Measurements from ENCODE around the gene DNAJB6.
A peak's percentile ranks its signal among the peaks of the same experiment; 100 is the strongest.

Gene DNAJB6

DNA sequence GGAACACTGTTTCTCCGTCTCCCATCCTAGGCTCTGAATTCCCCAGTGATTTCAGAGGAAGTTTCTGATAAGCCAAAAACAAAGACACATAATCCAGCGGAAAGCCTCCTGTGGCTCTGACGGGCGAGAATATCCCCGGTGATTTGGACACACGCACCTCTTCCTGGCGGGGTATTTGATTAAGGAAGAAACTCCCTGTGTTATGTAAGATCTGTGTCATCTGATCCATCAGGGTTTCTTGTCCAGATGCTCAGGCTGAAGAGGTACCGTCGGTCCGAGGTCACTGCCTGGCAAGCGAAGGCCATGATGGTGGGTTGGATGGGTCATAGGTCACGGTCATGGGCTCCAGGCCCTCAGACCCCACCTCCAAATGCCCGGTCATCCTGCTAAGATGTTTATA lies 39.6 kb upstream of the DNAJB6 start:
- no peak overlapping the region for H4K8ac ChIP-seq (ENCODE audit: low read depth, low read length)
- no peak overlapping the region for H2BK120ac ChIP-seq (ENCODE audit: low read depth, low read length)
- H3K23ac ChIP-seq (ENCODE audit: low read depth, low read length, poor library complexity), result no peak overlapping the region
- peaks cover 0 to 9% of the 10 kb centered on the region in 2 donors for H3K9me3 ChIP-seq (replicated peaks in 1 of 2; ENCODE audit: control insufficient read depth in 2 of 2, insufficient read depth in 1 of 2, low read depth in 1 of 2, low read length in 2 of 2)
- H2BK5ac ChIP-seq (ENCODE audit: low read length), result no peak overlapping the region
- no peaks in the 10 kb centered on the region for H3K79me1 ChIP-seq (ENCODE audit: low read depth, low read length)
- H3K4ac ChIP-seq (ENCODE audit: low read length), result no peak overlapping the region
- H3K36me3 ChIP-seq (replicated peaks in 1 of 2; ENCODE audit: control insufficient read depth in 2 of 2, insufficient read depth in 2 of 2, low read length in 2 of 2), result peaks cover 0 to 4% of the 10 kb centered on the region in 2 donors
- no peak for DNase-seq (ENCODE audit: low spot score)
- no peak overlapping the region for H2AK5ac ChIP-seq (ENCODE audit: low read depth, low read length)
- H3K27me3 ChIP-seq (ENCODE audit: control insufficient read depth in 3 of 3, insufficient read depth in 3 of 3, low read depth in 1 of 3, low read length in 3 of 3), result peaks cover 0 to 6% (median 0%) of the 10 kb centered on the region in 3 experiments
- no CpG with 5 or more reads among the region's 13 CpGs for WGBS, 2 donors (ENCODE audit: extremely low coverage in 2 of 2, insufficient read length in 2 of 2, insufficient replicate concordance in 1 of 2)
- H3K4me2 ChIP-seq (ENCODE audit: insufficient read depth, low read length, poor library complexity, severe bottlenecking), result no peak overlapping the region
- no peak overlapping the region for H2BK15ac ChIP-seq (ENCODE audit: low read length)
- H3K4me3 ChIP-seq (ENCODE audit: low read length in 2 of 2), result no peak overlapping the region
- H3K14ac ChIP-seq (ENCODE audit: low read length), result no peak overlapping the region
- H3K18ac ChIP-seq (ENCODE audit: low read length), result no peak overlapping the region
- H2AFZ ChIP-seq (ENCODE audit: low read length), result no peak overlapping the region
- H3K4me1 ChIP-seq (ENCODE audit: control insufficient read depth in 2 of 2, insufficient read depth in 1 of 2, low read depth in 1 of 2, low read length in 2 of 2), result peaks cover 0 to 5% of the 10 kb centered on the region in 2 donors
- H3K27ac ChIP-seq (replicated peaks; ENCODE audit: low read length), result no peak overlapping the region
- no peak overlapping the region for H2BK12ac ChIP-seq (ENCODE audit: low read length)
- H3K9ac ChIP-seq (ENCODE audit: low read depth, low read length, poor library complexity), result no peak overlapping the region
- no peak overlapping the region for H4K91ac ChIP-seq (ENCODE audit: low read depth, low read length, poor library complexity)

DNA sequence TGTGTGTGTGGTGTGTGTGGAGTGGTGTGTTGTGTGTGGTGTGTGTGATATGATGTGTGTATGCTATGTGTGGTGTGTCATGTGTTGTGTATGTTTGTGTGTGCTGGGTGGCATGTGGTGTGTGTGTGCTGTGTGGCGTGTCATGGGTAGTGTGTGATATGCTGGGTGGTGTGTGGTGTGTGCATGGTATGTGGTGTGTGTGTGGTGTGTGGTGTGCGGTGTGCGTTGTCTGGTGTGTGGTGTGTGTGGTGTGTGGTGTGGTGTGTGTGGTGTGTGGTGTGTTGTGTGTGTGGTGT lies 37.5 kb upstream of the DNAJB6 start:
- H3K4me1 ChIP-seq (ENCODE audit: control insufficient read depth in 2 of 2, insufficient read depth in 1 of 2, low read depth in 1 of 2, low read length in 2 of 2), result peaks cover 0 to 5% of the 10 kb centered on the region in 2 donors
- peak overlapping the region; percentile 8 for H3K4ac ChIP-seq (ENCODE audit: low read length)
- H3K23ac ChIP-seq (ENCODE audit: low read depth, low read length, poor library complexity), result peak overlapping the region; percentile 94
- peaks cover 0 to 4% of the 10 kb centered on the region in 2 donors for H3K36me3 ChIP-seq (replicated peaks in 1 of 2; ENCODE audit: control insufficient read depth in 2 of 2, insufficient read depth in 2 of 2, low read length in 2 of 2)
- H2BK12ac ChIP-seq (ENCODE audit: low read length), result peak overlapping the region; percentile 92
- peak overlapping the region; percentile 88 for H3K9ac ChIP-seq (ENCODE audit: low read depth, low read length, poor library complexity)
- no peaks in the 10 kb centered on the region for H3K79me1 ChIP-seq (ENCODE audit: low read depth, low read length)
- peaks cover 0 to 9% of the 10 kb centered on the region in 2 donors for H3K9me3 ChIP-seq (replicated peaks in 1 of 2; ENCODE audit: control insufficient read depth in 2 of 2, insufficient read depth in 1 of 2, low read depth in 1 of 2, low read length in 2 of 2)
- peak overlapping the region; percentile 27 for H2BK15ac ChIP-seq (ENCODE audit: low read length)
- H3K18ac ChIP-seq (ENCODE audit: low read length), result peak overlapping the region; percentile 35
- H4K8ac ChIP-seq (ENCODE audit: low read depth, low read length), result peak overlapping the region; percentile 98
- H4K91ac ChIP-seq (ENCODE audit: low read depth, low read length, poor library complexity), result peak overlapping the region; percentile 86
- no CpG with 5 or more reads among the region's 3 CpGs for WGBS, 2 donors (ENCODE audit: extremely low coverage in 2 of 2, insufficient read length in 2 of 2, insufficient replicate concordance in 1 of 2)
- H3K27me3 ChIP-seq (ENCODE audit: control insufficient read depth in 3 of 3, insufficient read depth in 3 of 3, low read depth in 1 of 3, low read length in 3 of 3), result peaks cover 0 to 6% (median 0%) of the 10 kb centered on the region in 3 experiments
- H2AK5ac ChIP-seq (ENCODE audit: low read depth, low read length), result no peak overlapping the region
- H2BK120ac ChIP-seq (ENCODE audit: low read depth, low read length), result no peak overlapping the region
- H2AFZ ChIP-seq (ENCODE audit: low read length), result no peak overlapping the region
- H2BK5ac ChIP-seq (ENCODE audit: low read length), result peak overlapping the region; percentile 71
- no peak overlapping the region for H3K27ac ChIP-seq (replicated peaks; ENCODE audit: low read length)
- H3K14ac ChIP-seq (ENCODE audit: low read length), result peak overlapping the region; percentile 28
- no peak for DNase-seq (ENCODE audit: low spot score)
- H3K4me2 ChIP-seq (ENCODE audit: insufficient read depth, low read length, poor library complexity, severe bottlenecking), result no peak overlapping the region
- H3K4me3 ChIP-seq (ENCODE audit: low read length in 2 of 2), result peak overlapping the region in 1 of 2 donors; percentile 72

DNA sequence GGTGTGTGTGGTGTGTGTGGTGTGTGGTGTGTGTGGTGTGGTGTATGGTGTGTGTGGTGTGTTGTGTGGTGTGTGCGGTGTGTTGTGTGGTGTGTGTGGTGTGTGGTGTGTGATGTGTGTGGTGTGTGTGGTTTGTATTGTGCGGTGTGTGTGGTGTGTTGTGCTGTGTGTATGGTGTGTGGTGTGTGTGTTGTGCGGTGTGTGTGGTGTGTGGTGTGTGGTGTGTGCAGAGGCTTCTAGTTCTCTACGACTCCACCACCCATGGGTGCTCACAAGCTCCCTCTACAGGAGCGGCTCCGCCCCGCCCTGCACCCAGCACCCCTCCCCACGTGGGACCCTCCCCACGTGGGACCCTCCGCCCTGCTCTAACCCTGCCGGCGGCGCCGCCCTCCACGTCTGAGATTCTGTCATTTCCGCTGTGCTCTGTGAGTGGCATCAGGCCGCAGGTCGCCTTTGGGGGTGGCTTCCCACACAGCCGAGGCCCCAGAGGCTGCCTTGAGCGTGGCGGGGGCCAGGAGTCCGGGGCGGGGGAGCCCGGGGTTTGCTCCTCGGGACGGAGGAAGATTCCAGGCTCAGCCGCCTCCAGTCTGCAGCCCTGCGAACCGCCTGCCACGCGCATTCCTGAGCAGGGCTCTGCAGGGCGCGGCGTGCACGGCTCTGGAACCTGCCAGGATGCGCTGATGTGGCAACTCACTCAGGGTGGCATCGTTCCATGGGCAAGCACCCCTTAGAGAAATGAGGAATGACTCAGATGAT lies 37.0 kb upstream of the DNAJB6 start:
- WGBS, 2 donors (ENCODE audit: extremely low coverage in 2 of 2, insufficient read length in 2 of 2, insufficient replicate concordance in 1 of 2), result 100% methylated on average over 3 of the region's 37 CpGs; no CpG with 5 or more reads in 1 of the 2 donors
- Histone ChIP-seq H3K4me3 (ENCODE audit: low read length in 2 of 2) (peak overlapping the region in 1 of 2 donors; percentile 72), H4K8ac (ENCODE audit: low read depth, low read length) (peak overlapping the region; percentile 98), H3K36me3 (replicated peaks in 1 of 2; ENCODE audit: control insufficient read depth in 2 of 2, insufficient read depth in 2 of 2, low read length in 2 of 2) (peaks cover 0 to 4% of the 10 kb centered on the region in 2 donors), H2BK12ac (ENCODE audit: low read length) (peak overlapping the region; percentile 90), H2AFZ (ENCODE audit: low read length) (peak overlapping the region; percentile 48), H3K79me1 (ENCODE audit: low read depth, low read length) (no peaks in the 10 kb centered on the region), H3K18ac (ENCODE audit: low read length) (peak overlapping the region; percentile 11), H3K9me3 (replicated peaks in 1 of 2; ENCODE audit: control insufficient read depth in 2 of 2, insufficient read depth in 1 of 2, low read depth in 1 of 2, low read length in 2 of 2) (peaks cover 0 to 9% of the 10 kb centered on the region in 2 donors), H3K9ac (ENCODE audit: low read depth, low read length, poor library complexity) (peak overlapping the region; percentile 88), H2BK5ac (ENCODE audit: low read length) (peak overlapping the region; percentile 66), H3K4me2 (ENCODE audit: insufficient read depth, low read length, poor library complexity, severe bottlenecking) (no peak overlapping the region), H3K4me1 (ENCODE audit: control insufficient read depth in 2 of 2, insufficient read depth in 1 of 2, low read depth in 1 of 2, low read length in 2 of 2) (peaks cover 0 to 5% of the 10 kb centered on the region in 2 donors), H4K91ac (ENCODE audit: low read depth, low read length, poor library complexity) (peak overlapping the region; percentile 86), H3K27ac (replicated peaks; ENCODE audit: low read length) (no peak overlapping the region), H2BK120ac (ENCODE audit: low read depth, low read length) (no peak overlapping the region), H3K4ac (ENCODE audit: low read length) (no peak overlapping the region), H3K23ac (ENCODE audit: low read depth, low read length, poor library complexity) (peak overlapping the region; percentile 94), H2BK15ac (ENCODE audit: low read length) (no peak overlapping the region), H3K14ac (ENCODE audit: low read length) (peak overlapping the region; percentile 28), H2AK5ac (ENCODE audit: low read depth, low read length) (peak overlapping the region; percentile 43), H3K27me3 (ENCODE audit: control insufficient read depth in 3 of 3, insufficient read depth in 3 of 3, low read depth in 1 of 3, low read length in 3 of 3) (peaks cover 0 to 6% (median 0%) of the 10 kb centered on the region in 3 experiments)
- no peak for DNase-seq (ENCODE audit: low spot score)

GRCh38 chr7:157300369-157300825 lies 36.4 kb upstream of the DNAJB6 start:
- no peak overlapping the region for H3K4me2 ChIP-seq (ENCODE audit: insufficient read depth, low read length, poor library complexity, severe bottlenecking)
- peaks cover 0 to 5% of the 10 kb centered on the region in 2 donors for H3K4me1 ChIP-seq (ENCODE audit: control insufficient read depth in 2 of 2, insufficient read depth in 1 of 2, low read depth in 1 of 2, low read length in 2 of 2)
- no peak overlapping the region for H3K4me3 ChIP-seq (ENCODE audit: low read length in 2 of 2)
- no peak overlapping the region for H3K4ac ChIP-seq (ENCODE audit: low read length)
- H2AFZ ChIP-seq (ENCODE audit: low read length), result peak overlapping the region; percentile 48
- H3K27me3 ChIP-seq (ENCODE audit: control insufficient read depth in 3 of 3, insufficient read depth in 3 of 3, low read depth in 1 of 3, low read length in 3 of 3), result peaks cover 0 to 6% (median 0%) of the 10 kb centered on the region in 3 experiments
- H4K8ac ChIP-seq (ENCODE audit: low read depth, low read length), result peak overlapping the region; percentile 29
- H3K79me1 ChIP-seq (ENCODE audit: low read depth, low read length), result no peaks in the 10 kb centered on the region
- no peak for DNase-seq (ENCODE audit: low spot score)
- H3K36me3 ChIP-seq (replicated peaks in 1 of 2; ENCODE audit: control insufficient read depth in 2 of 2, insufficient read depth in 2 of 2, low read length in 2 of 2), result peaks cover 0 to 4% of the 10 kb centered on the region in 2 donors
- peak overlapping the region; percentile 43 for H2AK5ac ChIP-seq (ENCODE audit: low read depth, low read length)
- H2BK12ac ChIP-seq (ENCODE audit: low read length), result no peak overlapping the region
- H2BK120ac ChIP-seq (ENCODE audit: low read depth, low read length), result no peak overlapping the region
- H3K23ac ChIP-seq (ENCODE audit: low read depth, low read length, poor library complexity), result peak overlapping the region; percentile 80
- H3K9ac ChIP-seq (ENCODE audit: low read depth, low read length, poor library complexity), result no peak overlapping the region
- peak overlapping the region; percentile 33 for H2BK15ac ChIP-seq (ENCODE audit: low read length)
- H3K9me3 ChIP-seq (replicated peaks in 1 of 2; ENCODE audit: control insufficient read depth in 2 of 2, insufficient read depth in 1 of 2, low read depth in 1 of 2, low read length in 2 of 2), result peaks cover 0 to 9% of the 10 kb centered on the region in 2 donors
- no peak overlapping the region for H2BK5ac ChIP-seq (ENCODE audit: low read length)
- H3K14ac ChIP-seq (ENCODE audit: low read length), result peak overlapping the region; percentile 8
- H4K91ac ChIP-seq (ENCODE audit: low read depth, low read length, poor library complexity), result no peak overlapping the region
- no CpG with 5 or more reads among the region's 29 CpGs for WGBS, 2 donors (ENCODE audit: extremely low coverage in 2 of 2, insufficient read length in 2 of 2, insufficient replicate concordance in 1 of 2)
- peak overlapping the region; percentile 74 for H3K18ac ChIP-seq (ENCODE audit: low read length)
- H3K27ac ChIP-seq (replicated peaks; ENCODE audit: low read length), result no peak overlapping the region

Data from neuronal stem cell (in vitro differentiated cells).